Putamen (tissue), 1 donor: ENCODE results near the gene GZMM.

Experiments
- DNase-seq: peaks from one replicate; pipeline ENCODE4 v3.0.0-alpha.2; 2016; ENCODE audit warnings: low spot score

GZMM gene

DNA sequence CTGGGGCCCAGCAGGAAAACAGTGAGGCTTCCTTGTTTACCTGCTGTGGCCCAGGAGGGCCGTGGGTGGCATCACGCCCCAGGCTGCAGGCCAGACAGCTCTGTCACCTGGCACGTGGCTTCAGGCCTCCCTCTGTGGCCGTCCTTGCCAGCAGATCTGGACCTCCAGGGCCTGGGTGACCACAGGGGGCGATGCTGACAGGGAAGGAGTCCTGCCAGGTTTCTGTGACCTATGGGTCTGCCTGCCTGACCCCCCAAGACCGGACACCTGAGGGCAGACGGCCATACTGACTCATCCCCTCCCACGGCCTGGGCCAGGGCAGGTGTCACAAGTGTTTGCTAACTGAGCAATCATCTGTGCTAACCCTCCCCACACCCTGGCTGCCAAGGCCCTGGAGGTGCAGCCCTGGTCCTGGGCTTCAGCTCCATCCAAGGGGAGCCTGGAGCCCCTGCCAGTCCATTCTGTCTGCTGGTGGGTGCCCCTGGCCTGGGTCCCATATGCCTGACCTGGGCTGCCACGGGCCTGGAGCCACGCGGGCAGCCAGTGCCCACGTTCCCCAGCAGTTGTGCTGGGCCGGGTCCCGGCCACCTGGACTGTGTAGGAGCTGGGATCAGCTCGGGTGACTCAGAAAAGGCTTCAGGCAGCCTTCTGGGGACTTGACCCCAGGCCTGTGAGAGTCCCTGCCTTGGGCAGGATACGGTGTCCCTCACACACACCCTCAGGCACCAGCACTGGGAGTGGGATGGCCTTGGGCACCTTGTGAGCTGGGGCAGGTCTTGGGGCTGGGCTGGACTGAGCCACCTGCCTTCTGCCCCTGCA is 8.6 kb upstream of the GZMM start:
- no peak for DNase-seq

DNA sequence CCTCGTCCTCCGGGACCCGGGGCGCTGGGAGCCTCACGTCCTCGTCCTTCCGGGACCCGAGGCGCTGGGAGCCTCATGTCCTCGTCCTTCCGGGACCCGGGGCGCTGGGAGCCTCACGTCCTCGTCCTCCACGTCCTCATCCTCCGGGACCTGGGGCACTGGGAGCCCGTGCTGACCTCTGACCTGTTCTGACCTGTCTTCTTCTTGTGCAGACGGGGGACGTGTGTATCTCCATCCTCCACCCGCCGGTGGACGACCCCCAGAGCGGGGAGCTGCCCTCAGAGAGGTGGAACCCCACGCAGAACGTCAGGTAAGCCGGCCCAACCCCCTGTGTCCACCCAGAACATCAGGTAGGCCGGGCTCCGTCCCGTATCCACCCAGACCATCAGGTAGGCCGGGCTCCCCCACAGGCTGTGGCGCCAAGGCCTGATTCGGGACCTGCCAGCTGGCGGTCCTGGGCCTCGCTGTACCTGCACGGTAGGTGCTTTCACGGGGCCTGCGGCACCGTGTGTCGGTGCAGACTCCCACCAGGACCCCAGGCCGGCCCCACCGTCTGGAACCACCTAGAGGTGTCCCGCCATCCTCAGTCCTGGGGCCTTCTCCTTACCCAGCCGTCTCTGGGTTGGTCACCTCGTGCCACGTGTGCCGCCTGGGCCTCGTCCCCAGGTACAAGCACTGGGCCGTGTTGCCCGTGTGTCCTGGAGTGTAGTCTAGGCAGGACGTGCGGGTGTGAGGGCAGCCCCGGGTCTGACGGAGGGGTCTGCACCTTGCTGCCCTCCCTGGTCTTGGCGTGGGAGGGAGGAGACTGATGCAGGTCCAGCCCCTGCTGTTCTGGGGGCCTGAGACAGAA is 7.6 kb upstream of the GZMM start:
- DNase-seq, result no peak

DNA sequence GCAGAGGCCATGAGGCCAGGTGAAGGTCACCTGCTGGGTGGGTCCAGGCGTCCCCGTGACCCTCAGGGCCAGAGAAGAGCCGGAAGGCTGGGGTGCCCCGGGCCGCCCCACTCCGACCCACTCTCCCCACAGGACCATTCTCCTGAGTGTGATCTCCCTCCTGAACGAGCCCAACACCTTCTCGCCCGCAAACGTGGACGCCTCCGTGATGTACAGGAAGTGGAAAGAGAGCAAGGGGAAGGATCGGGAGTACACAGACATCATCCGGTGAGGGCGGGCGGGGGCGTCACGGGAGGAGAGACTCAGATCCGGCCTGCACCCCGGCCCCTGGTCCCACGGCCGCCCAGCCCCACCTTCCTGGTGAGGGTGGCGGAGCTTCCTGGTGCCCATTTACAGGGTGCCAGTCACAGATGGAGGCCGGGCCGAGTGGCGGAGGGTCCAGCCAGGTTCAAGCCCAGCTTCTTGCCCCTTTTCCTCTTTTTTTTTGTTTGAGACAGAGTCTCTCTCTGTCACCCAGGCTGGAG is 6.9 kb upstream of the GZMM start:
- DNase-seq, result no peak

DNA sequence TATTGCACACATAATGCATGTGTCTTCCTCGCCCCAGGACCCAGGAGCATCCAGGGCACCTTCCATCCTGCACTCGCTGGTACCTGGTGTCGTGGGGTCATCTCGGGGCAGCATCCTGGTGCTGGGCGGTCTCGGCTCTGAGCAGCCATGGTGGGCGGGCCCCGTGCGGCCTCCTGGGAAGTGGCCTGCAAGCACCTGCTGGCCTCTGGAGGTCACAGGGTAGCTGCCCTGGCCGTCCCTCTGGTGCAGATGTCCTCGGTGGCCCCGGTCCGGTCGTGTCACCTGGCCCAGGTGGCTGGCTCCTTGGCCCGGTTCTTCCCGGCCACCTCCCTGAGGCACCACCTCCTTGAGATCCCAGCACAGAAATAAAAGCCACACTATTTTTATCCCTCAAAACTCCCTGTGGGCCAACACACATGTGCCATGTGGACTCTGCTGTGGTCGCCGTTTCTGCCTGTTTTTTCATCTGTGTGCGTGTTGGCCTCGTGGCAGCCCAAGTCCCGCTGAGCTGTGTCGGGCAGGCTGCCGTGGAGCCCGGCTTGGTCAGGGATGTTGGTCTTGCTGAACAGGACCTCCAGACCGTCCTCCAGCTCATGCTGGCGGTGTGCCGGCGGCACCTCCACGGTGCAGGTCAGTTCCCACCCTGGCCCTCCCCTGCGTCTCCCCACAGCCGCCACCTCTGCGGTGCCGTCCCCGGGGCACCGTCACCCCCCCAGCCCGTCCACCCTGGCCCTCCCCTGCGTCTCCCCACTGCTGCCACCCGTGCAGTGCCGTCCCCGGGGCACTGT is 5.0 kb upstream of the GZMM start:
- DNase-seq, result no peak

DNA sequence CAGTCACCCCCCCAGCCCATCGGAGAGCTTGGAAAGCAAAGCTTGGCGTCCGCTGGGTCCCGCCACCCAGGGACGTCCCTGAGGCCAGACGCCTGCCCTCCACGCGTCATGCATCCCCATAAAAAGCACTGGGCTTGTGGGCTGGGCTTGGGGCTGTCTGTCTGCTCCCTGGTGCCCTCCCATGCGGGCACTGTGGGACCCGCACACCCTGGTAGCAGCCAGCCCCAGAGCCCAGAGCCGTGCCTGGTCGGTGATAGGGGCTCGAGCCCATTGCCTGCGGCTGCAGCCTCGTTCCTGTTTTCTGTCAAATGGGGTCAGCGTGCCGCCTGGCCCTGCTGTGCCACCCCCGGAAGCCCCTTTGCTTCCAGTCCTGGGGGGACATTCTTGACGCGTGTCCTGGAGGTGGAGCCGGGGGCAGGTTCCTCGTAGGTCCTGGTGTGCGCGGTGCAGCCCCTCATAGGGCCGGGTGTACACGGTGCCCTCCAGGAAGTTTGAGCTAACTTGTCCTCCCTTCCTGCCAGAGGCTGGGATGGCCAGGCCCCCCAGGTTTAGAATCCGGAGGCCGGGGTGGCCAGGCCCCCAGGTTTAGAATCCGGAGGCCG is 4.3 kb upstream of the GZMM start:
- DNase-seq, result no peak

DNA sequence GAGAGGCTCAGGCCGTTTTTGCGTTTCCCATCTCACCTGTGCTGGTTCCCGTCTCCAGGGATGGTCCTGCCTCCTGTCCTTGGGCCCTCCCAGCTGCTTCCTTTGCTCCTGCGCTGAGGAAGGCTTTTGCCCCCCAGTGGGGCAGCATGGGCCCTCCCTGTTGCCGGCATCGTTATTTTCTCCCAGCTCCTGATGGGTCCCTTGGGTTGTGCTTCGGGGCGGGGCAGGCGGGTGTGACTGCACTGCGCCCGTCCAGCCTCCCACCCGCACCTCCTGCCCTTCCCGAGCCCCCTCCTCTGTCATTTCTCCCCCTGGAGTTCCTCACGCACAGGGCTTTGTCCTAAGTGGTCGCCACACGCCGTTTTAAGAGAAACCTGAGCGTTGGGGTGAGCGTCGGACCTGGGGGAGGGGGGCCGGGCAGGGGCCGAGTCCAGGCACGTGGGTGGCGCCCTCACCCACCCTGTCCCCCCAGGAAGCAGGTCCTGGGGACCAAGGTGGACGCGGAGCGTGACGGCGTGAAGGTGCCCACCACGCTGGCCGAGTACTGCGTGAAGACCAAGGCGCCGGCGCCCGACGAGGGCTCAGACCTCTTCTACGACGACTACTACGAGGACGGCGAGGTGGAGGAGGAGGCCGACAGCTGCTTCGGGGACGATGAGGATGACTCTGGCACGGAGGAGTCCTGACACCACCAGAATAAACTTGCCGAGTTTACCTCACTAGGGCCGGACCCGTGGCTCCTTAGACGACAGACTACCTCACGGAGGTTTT is 2.8 kb upstream of the GZMM start:
- DNase-seq, result no peak

DNA sequence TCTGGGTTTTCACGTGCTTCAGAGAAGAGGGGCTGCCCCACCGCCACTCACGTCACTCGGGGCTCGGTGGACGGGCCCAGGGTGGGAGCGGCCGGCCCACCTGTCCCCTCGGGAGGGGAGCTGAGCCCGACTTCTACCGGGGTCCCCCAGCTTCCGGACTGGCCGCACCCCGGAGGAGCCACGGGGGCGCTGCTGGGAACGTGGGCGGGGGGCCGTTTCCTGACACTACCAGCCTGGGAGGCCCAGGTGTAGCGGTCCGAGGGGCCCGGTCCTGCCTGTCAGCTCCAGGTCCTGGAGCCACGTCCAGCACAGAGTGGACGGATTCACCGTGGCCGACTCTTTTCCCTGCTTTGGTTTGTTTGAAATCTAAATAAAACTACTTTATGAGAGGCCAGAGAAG is 2.2 kb upstream of the GZMM start:
- DNase-seq, result no peak

DNA sequence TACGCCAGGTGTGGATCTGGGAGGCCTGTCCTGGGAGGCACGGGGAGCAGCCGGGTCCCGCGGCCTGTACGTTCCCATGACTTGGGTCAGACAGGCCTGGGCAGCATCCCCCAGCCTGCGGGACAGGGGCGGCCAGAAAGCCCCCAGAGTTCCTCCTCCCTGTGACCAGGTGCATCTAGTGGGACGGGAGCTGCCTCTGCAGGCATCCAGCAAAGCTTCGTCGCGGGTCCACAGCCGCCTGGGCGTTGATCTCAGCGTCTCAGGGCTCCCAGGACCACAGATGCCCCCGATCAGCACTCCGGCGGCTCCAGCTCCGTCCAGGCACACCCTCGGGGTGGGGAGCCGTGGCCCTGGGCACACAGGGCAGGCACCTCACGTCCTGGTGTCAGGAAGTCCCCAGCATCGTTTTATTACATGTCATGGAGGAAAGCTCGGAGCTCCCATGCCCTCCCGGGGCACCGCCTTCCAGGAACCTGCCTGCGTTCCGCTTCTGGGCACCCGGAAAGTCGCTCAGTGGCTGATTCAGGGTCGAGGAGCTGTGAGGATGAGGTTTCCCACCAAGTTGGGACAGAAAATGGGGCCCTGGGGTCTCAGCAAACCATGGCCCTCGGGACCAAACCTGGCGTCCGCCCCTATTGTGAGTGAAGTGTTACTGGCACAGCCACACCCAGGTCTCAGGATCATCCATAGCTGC is 1.5 kb upstream of the GZMM start:
- no peak for DNase-seq

DNA sequence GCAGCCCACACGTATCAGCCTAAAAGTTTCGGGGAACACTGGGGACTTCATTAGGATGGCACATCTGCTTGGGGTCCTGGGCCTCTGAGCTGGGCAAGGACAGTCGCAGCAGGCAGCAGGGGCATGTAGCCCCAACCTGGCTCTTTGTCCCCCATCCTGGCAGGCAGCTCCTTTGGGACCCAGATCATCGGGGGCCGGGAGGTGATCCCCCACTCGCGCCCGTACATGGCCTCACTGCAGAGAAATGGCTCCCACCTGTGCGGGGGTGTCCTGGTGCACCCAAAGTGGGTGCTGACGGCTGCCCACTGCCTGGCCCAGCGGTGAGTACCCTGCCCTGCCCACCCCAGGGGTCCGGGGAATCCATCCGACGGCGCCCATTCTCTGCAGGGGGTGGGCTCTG is 3.3 kb downstream of the GZMM start:
- no peak for DNase-seq

DNA sequence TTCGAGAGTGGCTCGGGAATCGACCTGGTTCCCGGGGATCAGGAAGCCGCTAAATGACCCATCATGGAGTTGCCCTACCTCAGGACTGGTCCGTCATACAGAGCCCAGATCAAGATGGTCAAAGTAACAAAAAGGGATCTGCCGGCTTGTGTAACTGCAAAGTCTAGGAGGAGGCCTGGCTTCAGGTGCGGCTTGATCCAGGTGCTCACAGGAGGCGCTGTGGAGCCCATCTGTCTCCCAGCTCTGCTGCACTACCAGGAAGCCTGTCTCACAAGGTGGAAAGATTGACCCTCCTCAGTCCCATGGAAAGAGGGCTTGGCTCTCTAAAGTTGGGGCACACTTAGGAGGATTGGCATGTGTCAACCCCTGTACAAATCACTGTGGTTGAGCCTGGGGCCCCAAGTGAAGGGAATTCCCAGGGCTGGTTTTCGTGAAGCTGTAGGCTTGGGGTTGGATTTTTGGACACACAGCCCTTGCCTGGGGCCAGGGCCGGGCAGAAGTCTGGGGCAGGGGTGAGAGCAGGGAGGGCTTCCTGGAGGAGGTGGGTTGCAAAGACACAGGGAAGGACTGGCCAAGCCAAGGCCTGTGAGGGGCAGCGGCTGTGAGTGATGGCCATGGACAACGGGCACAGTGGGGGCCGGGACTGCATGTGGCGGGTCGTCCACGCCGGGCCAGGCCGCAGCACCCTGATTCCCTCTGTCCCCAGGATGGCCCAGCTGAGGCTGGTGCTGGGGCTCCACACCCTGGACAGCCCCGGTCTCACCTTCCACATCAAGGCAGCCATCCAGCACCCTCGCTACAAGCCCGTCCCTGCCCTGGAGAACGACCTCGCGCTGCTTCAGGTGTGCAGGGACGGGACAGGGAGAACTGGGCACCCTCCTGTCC is 4.2 kb downstream of the GZMM start:
- no peak for DNase-seq

DNA sequence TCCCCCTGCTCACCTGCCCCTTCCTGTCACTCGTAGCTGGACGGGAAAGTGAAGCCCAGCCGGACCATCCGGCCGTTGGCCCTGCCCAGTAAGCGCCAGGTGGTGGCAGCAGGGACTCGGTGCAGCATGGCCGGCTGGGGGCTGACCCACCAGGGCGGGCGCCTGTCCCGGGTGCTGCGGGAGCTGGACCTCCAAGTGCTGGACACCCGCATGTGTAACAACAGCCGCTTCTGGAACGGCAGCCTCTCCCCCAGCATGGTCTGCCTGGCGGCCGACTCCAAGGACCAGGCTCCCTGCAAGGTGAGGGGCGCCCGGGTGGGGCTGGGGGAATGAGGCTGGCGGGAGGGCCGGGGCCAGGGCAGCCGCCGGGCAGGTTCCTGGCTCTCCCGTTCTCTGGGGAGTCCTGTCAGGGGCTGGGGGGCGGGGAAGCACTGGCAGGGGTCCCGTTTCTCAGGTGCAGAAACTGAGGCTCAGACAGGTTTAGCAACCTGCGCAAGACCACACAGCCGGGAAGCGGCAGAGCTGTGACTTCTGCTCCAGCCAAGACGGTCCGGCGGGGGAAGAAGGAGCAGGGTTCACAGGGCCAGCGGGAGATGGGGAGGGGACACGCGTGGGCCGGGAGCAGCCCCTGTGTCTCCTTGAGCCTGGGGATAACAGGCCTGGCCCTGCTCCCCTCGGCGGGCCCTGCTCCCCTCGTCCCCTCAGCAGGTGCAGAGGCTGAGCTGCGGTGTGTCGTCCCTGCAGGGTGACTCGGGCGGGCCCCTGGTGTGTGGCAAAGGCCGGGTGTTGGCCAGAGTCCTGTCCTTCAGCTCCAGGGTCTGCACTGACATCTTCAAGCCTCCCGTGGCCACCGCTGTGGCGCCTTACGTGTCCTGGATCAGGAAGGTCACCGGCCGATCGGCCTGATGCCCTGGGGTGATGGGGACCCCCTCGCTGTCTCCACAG is 5.3 kb downstream of the GZMM start:
- no peak for DNase-seq

DNA sequence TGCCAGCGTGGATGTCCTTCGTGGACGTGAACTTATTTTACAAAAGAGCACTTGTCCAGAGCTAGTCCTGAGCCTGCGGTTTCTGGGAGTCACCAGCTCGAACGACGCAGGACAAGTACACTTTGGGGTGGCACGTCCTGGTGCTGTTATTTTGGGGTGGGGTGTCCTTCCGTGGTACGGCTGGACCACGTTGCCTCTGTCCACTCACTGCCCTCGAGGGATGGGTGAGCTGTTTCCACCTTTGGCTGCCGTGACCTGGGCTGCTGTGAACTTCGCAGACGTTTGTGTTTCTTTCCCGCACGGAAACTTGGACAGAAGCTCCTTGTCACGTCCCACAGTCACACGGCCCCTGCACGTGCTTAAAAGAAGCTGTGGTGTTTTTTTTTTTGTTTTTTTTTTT is 11.0 kb downstream of the GZMM start:
- DNase-seq, result no peak

DNA sequence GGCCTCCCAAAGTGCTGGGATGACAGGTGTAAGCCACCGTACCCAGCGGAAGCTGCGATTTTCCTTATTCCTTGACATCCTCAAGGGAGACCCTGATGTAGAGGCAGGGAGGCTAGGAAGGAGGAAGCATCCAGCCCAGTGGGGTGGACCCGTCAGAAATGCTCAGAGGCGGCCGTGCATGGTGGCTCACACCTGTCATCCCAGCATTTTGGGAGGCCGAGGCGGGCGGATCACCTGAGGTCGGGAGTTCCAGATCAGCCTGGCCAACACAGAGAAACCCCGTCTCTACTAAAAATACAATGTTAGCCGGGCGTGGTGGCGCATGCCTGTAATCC is 11.6 kb downstream of the GZMM start:
- DNase-seq, result no peak

DNA sequence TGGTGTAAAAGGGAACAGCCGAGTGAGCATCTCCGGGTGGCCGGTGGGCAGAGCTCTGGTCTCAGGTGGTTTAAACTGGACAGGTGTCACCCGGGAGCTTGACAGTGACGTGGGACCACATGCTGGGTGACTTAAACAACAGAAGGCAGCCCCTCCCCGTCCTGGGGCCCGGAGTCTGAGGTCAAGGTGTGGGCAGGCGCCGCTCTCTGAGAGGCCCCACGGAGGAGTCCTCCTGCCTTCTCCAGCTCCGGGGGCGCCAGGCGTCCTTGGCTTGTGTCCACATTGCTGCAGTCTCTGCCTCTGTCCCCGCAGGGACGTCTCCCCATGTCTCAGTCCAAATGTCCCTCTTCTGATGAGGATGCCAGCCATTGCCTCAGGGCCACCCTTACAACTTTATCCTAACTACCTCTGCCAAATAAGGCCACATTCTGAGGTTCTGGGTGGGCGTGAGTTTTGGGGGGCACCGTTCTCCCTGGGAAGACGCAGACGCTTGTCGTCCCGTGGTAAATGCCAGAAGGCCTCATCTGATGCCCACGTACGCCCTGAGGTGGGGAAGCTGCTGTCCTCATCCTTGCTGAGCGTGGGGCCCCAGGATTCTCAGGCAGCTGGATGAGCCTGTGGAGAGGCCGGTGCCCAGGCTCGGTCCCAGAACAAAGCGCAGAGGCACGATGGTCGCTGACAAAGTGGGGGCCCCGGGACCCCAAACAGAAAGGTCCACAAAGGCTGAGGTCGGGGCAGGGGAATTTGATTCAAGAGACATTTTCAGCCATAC is 12.9 kb downstream of the GZMM start:
- DNase-seq, result no peak

DNA sequence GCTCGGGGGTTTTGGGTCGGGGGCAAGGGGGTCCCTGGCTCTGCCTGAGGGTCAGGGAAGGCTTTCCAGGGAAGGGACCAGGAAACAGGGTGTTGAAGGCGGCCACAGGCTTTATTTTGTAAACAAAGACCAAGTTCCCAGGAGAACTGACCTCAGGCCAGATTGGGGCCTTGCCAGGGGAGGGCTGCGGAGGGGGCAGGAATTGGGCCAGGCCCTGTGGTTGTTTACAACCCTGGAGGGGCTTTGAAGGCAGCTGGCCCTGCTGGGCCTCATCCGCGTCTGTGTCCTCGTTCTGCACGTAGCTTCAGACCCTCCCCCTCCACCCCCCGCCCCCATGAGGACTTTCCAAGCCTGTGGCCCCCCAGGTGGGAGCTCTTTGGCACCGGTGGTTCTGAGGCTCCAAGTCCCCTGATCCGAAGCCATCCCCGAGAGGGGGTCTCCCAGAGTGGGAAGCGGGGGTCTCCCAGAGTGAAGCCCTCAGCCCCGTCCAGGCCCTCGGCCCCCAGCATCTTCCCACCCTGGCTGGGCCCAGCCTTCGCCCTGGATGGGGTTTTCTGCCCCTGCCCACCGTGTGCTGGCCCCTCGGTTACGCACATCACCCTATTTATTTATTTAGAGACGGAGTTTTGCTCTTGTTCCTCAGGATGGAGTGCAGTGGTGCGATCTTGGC is 15.1 kb downstream of the GZMM start:
- DNase-seq, result no peak

DNA sequence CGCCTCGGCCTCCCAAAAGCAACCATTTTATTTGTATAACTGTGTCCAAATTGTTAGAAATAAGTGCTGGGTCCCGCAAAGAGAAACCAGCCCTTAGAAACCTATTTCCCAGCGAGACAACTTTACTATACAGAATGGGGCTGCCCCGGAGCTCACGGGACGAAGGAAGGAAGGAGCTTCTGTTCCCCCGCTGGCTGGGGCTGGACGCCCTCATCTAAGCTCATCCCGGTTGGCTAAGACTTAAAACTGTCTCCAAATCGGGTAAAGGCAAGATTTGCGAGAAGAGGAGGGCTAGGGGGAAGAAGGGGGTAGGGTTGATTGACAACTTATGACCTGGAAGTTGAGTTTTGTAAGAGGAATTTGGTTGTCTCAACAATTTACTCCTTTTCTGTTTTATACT is 16.3 kb downstream of the GZMM start:
- DNase-seq, result no peak

DNA sequence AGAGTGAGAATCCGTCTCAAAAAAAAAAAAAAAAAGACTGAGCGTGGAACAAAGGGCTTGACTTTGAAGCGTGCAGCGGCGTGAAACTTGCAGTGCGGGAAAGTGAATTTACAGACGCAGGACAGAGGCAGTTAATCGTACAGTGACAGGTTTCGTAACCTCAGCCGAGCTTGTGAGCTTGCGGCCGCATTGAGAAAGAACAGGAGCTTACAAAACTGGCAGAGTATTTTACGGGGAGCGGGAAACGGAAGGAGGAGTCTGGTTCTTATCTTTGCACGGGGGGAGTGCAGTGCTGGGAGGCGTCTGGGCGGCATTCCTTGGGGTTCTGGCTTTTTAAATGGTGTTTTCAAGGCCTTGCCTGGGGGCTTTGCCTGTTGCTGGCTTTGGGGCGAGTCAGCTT is 22.6 kb downstream of the GZMM start:
- DNase-seq, result no peak
